H1 (cell line): Measurements from ENCODE around the gene ST6GALNAC4.

Experiments used
- ATF3 ChIP-seq: IDR thresholded peaks from 2 replicates; pipeline ENCODE4 v1.6.1; 2011; ENCODE audit warnings: low read depth, mild to moderate bottlenecking, low read length; ENCODE audit not compliant: insufficient read depth
- CEBPB ChIP-seq: IDR thresholded peaks from 2 replicates; pipeline ENCODE4 v1.6.1; 2012; ENCODE audit warnings: low read depth, low read length
- CREB1 ChIP-seq: IDR thresholded peaks from 2 replicates; pipeline ENCODE4 v1.6.1; 2012; ENCODE audit warnings: inconsistent platforms
- EZH2 ChIP-seq: fragments of 200-600 bp; sonication (generic); IDR thresholded peaks from 2 replicates; pipeline ENCODE4 v1.7.1; 2012; ENCODE audit warnings: low read depth, mild to moderate bottlenecking, moderate library complexity, low read length, inconsistent platforms; ENCODE audit not compliant: severe bottlenecking
- GABPA ChIP-seq: IDR thresholded peaks from 2 replicates; pipeline ENCODE4 v1.6.1; 2011; ENCODE audit warnings: mild to moderate bottlenecking, low read length, moderate library complexity, borderline replicate concordance; ENCODE audit not compliant: insufficient read depth
- HDAC6 ChIP-seq: IDR thresholded peaks from one replicate; pipeline ENCODE4 v1.7.1; 2012; ENCODE audit warnings: low read depth, mild to moderate bottlenecking, inconsistent platforms, low read length, moderate library complexity
- MAX ChIP-seq: IDR thresholded peaks from 2 replicates; pipeline ENCODE4 v1.6.1; 2012; ENCODE audit warnings: inconsistent platforms
- SUZ12 ChIP-seq: fragments of 200-600 bp; sonication (generic); IDR thresholded peaks from 2 replicates; pipeline ENCODE4 v1.6.1; 2012; ENCODE audit warnings: mild to moderate bottlenecking, inconsistent platforms, low read length, moderate library complexity, mixed read lengths
- YY1 ChIP-seq: IDR thresholded peaks from 2 replicates; pipeline ENCODE4 v1.6.1; 2011; ENCODE audit warnings: low read depth, mild to moderate bottlenecking, low read length
- TF ChIP-seq, protein P1 (sequence below), 3 experiments: IDR thresholded peaks; 1 replicate in 2 of 3; 2 replicates in 1 of 3; pipeline versions ENCODE4 v1.5.1 to v1.6.1; 2011; ENCODE audit warnings: low read length in 3 of 3, mild to moderate bottlenecking in 3 of 3, inconsistent platforms in 2 of 3, low read depth in 1 of 3, moderate library complexity in 1 of 3; ENCODE audit not compliant: insufficient read depth in 1 of 3; ENCODE audit errors: control extremely low read depth in 1 of 3

GRCh38 chr9:127953768-127954505 is 37.1 kb upstream of the ST6GALNAC4 start:
- TF ChIP-seq SUZ12 = no peak
- TF ChIP-seq, protein P1, sequence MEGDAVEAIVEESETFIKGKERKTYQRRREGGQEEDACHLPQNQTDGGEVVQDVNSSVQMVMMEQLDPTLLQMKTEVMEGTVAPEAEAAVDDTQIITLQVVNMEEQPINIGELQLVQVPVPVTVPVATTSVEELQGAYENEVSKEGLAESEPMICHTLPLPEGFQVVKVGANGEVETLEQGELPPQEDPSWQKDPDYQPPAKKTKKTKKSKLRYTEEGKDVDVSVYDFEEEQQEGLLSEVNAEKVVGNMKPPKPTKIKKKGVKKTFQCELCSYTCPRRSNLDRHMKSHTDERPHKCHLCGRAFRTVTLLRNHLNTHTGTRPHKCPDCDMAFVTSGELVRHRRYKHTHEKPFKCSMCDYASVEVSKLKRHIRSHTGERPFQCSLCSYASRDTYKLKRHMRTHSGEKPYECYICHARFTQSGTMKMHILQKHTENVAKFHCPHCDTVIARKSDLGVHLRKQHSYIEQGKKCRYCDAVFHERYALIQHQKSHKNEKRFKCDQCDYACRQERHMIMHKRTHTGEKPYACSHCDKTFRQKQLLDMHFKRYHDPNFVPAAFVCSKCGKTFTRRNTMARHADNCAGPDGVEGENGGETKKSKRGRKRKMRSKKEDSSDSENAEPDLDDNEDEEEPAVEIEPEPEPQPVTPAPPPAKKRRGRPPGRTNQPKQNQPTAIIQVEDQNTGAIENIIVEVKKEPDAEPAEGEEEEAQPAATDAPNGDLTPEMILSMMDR (IDR thresholded peaks at IDR 0.05; ENCODE audit: control extremely low read depth in 1 of 3, insufficient read depth in 1 of 3, low read depth in 1 of 3, low read length in 3 of 3) = no peak
- no peak for TF ChIP-seq YY1
- TF ChIP-seq ATF3 = no peak
- no peak for TF ChIP-seq CEBPB
- TF ChIP-seq CREB1 = no peak
- no peak for TF ChIP-seq GABPA
- no peak for TF ChIP-seq HDAC6
- no peak for TF ChIP-seq EZH2
- TF ChIP-seq MAX = no peak
